Omental fat pad (tissue), 4 donors: ENCODE measurements around the gene ASAP3. TPM values are rescaled to one million over a fixed set of nuclear protein-coding genes. Genes with fewer than 3 reads are reported as not detected.

Experiments used
- ATAC-seq: fragments of 150-250 bp; one replicate; pipeline ENCODE4 v1.9.1; 2016; ENCODE audit warnings: mild to moderate bottlenecking, moderate library complexity; ENCODE audit not compliant: low FRiP score
- DNase-seq: peaks from one replicate; pipeline ENCODE4 v3.0.0-alpha.2; 2019; ENCODE audit warnings: low spot score
- total RNA-seq, 4 donors: library from RNA; depleted of rRNA; stranded (reverse); fragments of >200 nt; gene quantifications; one replicate each; pipeline ENCODE4 v1.1.0, GENCODE V29; 2016
- TF ChIP-seq, protein P1 (sequence below), 3 donors: fragments of 450-650 bp; IDR thresholded peaks; one replicate each; pipeline ENCODE4 v1.5.1; 2016 to 2017; ENCODE audit warnings: antibody characterized with exemption in 3 of 3, mild to moderate bottlenecking in 3 of 3, moderate library complexity in 2 of 3

Gene ASAP3
- total RNA-seq, 4 donors from 2014 or later, result 30.6 to 71.7 (median 36.7) TPM

DNA sequence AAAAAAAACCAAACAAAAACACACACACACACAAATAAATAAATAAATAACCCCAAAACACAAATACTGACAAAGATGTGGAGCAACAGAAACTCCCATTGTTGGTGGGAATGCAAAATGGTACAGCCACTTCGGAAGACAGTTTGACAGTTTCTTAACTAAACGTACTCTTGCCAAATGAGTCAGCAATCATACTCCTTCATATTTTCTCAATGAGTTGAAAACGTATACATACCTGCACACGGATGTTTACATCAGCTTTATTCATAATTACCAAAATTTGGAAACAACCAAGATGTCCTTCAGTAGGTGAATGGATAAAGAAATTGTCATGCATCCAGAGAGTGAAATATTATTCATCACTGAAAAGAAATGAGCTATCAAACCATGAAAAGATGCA is 23.5 kb downstream of the ASAP3 start:
- no peak for ATAC-seq
- DNase-seq, result no peak
- TF ChIP-seq, protein P1, sequence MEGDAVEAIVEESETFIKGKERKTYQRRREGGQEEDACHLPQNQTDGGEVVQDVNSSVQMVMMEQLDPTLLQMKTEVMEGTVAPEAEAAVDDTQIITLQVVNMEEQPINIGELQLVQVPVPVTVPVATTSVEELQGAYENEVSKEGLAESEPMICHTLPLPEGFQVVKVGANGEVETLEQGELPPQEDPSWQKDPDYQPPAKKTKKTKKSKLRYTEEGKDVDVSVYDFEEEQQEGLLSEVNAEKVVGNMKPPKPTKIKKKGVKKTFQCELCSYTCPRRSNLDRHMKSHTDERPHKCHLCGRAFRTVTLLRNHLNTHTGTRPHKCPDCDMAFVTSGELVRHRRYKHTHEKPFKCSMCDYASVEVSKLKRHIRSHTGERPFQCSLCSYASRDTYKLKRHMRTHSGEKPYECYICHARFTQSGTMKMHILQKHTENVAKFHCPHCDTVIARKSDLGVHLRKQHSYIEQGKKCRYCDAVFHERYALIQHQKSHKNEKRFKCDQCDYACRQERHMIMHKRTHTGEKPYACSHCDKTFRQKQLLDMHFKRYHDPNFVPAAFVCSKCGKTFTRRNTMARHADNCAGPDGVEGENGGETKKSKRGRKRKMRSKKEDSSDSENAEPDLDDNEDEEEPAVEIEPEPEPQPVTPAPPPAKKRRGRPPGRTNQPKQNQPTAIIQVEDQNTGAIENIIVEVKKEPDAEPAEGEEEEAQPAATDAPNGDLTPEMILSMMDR (IDR thresholded peaks at IDR 0.05), result no peak

GRCh38 chr1:23459338-23459757 is 24.6 kb downstream of the ASAP3 start:
- no peak for DNase-seq
- ATAC-seq, result no peak
- TF ChIP-seq, protein P1 (IDR thresholded peaks at IDR 0.05), result no peak

DNA sequence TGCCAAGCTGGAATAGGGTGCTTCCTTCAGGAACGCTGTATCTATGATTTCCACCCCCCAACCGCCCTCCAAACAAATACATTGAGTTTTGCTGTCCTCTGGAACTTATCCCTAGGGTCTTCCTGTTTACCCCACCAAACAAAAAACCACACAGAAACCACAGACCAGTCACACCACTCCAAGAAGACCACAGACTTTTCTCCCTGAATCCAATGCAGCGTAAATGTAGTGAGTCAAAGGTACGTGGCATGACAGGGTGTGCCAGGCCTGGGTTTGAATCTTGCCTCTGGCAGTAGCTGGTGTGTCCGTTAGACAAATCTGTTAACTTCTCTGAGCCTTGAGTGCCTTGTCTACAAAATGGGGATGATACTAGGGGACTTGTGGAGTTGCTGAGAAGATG is 27.8 kb downstream of the ASAP3 start:
- TF ChIP-seq, protein P1 (IDR thresholded peaks at IDR 0.05), result no peak
- ATAC-seq (no peak), DNase-seq (no peak)

DNA sequence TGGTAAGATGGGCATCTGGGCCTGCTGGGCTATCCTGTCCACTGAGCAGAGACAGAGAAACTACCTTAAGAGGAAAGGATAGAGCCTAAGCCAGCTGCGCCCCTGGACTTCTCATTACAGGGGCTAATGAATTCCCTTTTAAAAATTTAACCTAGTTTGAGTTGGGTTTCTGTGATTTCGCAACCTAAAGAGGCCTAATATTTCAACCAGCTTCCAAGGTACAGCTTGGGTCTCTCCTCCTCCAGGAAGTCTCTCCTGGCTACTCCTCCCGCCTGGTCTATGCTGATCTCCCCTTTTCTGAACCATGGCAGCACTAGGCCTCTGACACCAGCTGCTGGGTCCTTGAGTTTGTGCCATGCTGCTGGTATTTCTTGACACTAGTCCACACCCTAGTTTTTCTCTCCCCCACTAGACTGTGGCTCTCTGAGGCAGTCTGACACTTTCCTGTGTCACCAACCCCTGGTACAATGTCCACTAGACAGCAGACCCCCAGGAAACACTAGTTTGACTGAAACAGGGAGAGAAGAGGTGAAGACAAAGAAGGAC is 30.5 kb downstream of the ASAP3 start:
- TF ChIP-seq, protein P1 (IDR thresholded peaks at IDR 0.05), result no peak
- DNase-seq (no peak), ATAC-seq (no peak)

DNA sequence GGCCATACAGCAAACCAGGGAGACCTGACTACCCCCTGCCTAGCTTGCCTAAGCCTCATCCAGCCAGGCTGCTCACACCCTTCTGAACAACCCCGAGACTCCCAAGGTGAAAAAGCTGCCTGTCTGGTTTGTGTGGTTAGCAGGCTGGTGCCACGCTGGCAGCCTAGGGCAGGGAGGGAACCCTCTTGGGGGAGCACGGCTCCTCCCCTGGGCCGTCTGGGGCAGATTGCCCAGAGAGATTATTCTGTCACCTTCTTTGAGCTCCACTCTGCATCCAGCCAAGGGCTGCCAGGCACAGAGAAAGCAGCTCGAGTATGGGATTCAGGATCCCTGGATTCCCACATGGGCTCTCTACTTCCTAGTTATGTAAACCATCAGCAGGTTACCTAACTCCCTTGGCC is 32.0 kb downstream of the ASAP3 start:
- DNase-seq (no peak), ATAC-seq (peak; percentile 53)
- TF ChIP-seq, protein P1 (IDR thresholded peaks at IDR 0.05), result no peak

DNA sequence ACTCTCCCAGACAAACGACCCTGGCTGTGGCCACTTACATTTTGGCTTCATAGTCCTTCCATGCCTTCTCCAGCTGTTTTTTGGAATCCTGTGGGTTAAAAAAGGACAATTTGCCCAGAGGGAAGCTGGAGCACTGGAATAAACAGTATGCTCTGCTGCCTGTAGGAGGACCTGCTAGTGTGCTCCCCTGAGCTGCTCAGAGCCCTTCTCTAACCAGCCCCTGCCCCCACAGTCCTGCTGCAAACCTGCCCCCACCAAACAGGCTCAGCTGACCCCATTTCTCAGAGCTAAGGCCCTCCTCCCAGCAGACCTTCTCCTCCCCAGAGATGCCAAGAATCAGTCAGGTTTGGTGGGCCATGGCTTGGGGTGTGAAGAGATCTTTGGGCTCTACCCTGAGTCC is 32.5 kb downstream of the ASAP3 start:
- no peak for DNase-seq
- ATAC-seq, result peak; percentile 12
- TF ChIP-seq, protein P1 (IDR thresholded peaks at IDR 0.05), result no peak

- DNase-seq (no peak), ATAC-seq (no peak)
- TF ChIP-seq, protein P1 (IDR thresholded peaks at IDR 0.05), result no peak
Measured at GRCh38 chr1:23450894-23451293, 33.1 kb downstream of the ASAP3 start.
